B cell (primary cell): ENCODE measurements around the gene GBA2.

ENCODE experiments used
- CTCF ChIP-seq: fragments of 200-600 bp; IDR thresholded peaks from one replicate; pipeline ENCODE4 v1.8.0; 2022; ENCODE audit warnings: antibody characterized with exemption, mild to moderate bottlenecking
- EZH2 ChIP-seq: IDR thresholded peaks from 2 replicates; pipeline ENCODE4 v1.6.1; 2012; ENCODE audit warnings: borderline replicate concordance, low read depth, mild to moderate bottlenecking, moderate library complexity, low read length; ENCODE audit not compliant: insufficient read depth, poor library complexity, severe bottlenecking

GRCh38 chr9:35713578-35713977 is 35.5 kb downstream of the GBA2 start:
- TF ChIP-seq CTCF (no peak), EZH2 (no peak)
